ENCODE measurements around the gene FAM20B.

Gene FAM20B

DNA sequence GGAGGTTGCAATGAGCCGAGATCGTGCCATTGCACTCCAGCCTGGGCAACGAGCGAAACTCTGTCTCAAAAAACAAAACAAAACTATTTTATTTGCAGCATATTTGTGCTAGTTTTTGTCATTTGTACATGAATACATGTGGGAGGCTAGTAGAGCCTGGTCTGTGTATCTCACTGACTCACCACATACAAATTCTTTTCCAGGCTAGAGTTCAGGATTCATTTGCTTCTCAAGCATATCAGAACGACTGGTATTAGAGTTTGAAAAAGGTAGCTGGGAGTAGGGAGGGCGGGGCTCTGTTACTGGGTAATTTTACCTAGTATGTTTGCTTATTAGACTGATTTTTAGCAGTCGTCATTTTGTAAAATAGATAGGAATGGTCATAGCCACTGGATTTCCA is 51.7 kb downstream of the FAM20B start:
- H3K36me3 ChIP-seq (ENCODE audit: control insufficient read depth, insufficient read depth, low read length) = peaks cover 5% of the 10 kb centered on the region
- H3K4me3 ChIP-seq (ENCODE audit: low read length) = no peak overlapping the region
- no peak overlapping the region for H3K9ac ChIP-seq (ENCODE audit: low read length)
- H3K4me1 ChIP-seq (ENCODE audit: control insufficient read depth, insufficient read depth, low read length) = peaks cover 8% of the 10 kb centered on the region
- no peak overlapping the region for H3K27ac ChIP-seq (ENCODE audit: low read depth, low read length)
- H3K27me3 ChIP-seq (ENCODE audit: control insufficient read depth, insufficient read depth, low read length) = no peaks in the 10 kb centered on the region

GRCh38 chr1:179079113-179079761 is 53.5 kb downstream of the FAM20B start:
- Histone ChIP-seq H3K27ac (ENCODE audit: low read depth, low read length) (no peak overlapping the region), H3K27me3 (ENCODE audit: control insufficient read depth, insufficient read depth, low read length) (no peaks in the 10 kb centered on the region), H3K9ac (ENCODE audit: low read length) (no peak overlapping the region), H3K4me1 (ENCODE audit: control insufficient read depth, insufficient read depth, low read length) (peaks cover 8% of the 10 kb centered on the region), H3K36me3 (ENCODE audit: control insufficient read depth, insufficient read depth, low read length) (peaks cover 5% of the 10 kb centered on the region), H3K4me3 (ENCODE audit: low read length) (no peak overlapping the region)

GRCh38 chr1:179080866-179081686 is 55.4 kb downstream of the FAM20B start:
- H3K4me1 ChIP-seq (ENCODE audit: control insufficient read depth, insufficient read depth, low read length) = peaks cover 8% of the 10 kb centered on the region

DNA sequence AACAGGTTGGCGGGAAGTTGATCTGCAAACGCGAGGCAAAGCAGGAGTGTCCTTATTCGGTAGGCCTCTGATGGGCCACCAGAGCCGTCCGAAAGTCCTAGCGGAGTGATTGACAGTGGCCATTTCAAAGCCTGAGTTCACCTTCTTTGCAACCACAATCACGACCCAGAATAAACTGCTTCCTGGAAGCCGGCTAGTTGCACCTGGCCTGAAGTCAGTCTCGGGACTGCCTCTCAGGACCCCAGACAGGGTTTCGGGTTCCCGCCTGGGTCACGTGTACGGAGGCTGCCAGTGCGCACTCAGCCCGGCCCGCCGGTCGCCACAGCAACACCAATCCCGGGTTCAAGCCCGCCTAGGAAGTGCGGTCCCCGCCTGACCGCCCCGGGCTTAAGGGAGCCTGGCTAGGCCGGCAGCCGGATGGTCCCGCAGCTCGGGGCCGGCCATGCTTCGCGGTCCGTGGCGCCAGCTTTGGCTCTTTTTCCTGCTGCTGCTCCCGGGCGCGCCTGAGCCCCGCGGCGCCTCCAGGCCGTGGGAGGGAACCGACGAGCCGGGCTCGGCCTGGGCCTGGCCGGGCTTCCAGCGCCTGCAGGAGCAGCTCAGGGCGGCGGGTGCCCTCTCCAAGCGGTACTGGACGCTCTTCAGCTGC is 56.1 kb downstream of the FAM20B start, which contains the start of gene TOR3A:
Gene TOR3A (plus strand): TSS at position 384 of the 646 bp plus-strand sequence. CDS start 59 bp downstream, at position 443.
- Histone ChIP-seq H3K4me3 (ENCODE audit: low read length) (peak within 1 kb of the TSS; percentile 93), H3K36me3 (ENCODE audit: control insufficient read depth, insufficient read depth, low read length) (peaks cover 7% of the 10 kb centered on the region), H3K27me3 (ENCODE audit: control insufficient read depth, insufficient read depth, low read length) (no peaks in the 10 kb centered on the region), H3K9ac (ENCODE audit: low read length) (peak within 1 kb of the TSS; percentile 75), H3K27ac (ENCODE audit: low read depth, low read length) (peak within 1 kb of the TSS; percentile 76), H3K4me1 (ENCODE audit: control insufficient read depth, insufficient read depth, low read length) (peaks cover 8% of the 10 kb centered on the region)

More at GRCh38 chr1:179080866-179081686, 55.4 kb downstream of the FAM20B start:
- Histone ChIP-seq H3K27ac (ENCODE audit: low read depth, low read length) (peak overlapping the region; percentile 76), H3K36me3 (ENCODE audit: control insufficient read depth, insufficient read depth, low read length) (peaks cover 7% of the 10 kb centered on the region), H3K27me3 (ENCODE audit: control insufficient read depth, insufficient read depth, low read length) (no peaks in the 10 kb centered on the region), H3K4me3 (ENCODE audit: low read length) (peak overlapping the region; percentile 93), H3K9ac (ENCODE audit: low read length) (peak overlapping the region; percentile 75)

- Histone ChIP-seq H3K36me3 (ENCODE audit: control insufficient read depth, insufficient read depth, low read length) (peaks cover 7% of the 10 kb centered on the region), H3K4me3 (ENCODE audit: low read length) (peak overlapping the region; percentile 93), H3K27me3 (ENCODE audit: control insufficient read depth, insufficient read depth, low read length) (no peaks in the 10 kb centered on the region), H3K4me1 (ENCODE audit: control insufficient read depth, insufficient read depth, low read length) (peaks cover 8% of the 10 kb centered on the region), H3K9ac (ENCODE audit: low read length) (peak overlapping the region; percentile 75), H3K27ac (ENCODE audit: low read depth, low read length) (peak overlapping the region; percentile 76)
Observed at GRCh38 chr1:179082333-179082998, 56.8 kb downstream of the FAM20B start.

DNA sequence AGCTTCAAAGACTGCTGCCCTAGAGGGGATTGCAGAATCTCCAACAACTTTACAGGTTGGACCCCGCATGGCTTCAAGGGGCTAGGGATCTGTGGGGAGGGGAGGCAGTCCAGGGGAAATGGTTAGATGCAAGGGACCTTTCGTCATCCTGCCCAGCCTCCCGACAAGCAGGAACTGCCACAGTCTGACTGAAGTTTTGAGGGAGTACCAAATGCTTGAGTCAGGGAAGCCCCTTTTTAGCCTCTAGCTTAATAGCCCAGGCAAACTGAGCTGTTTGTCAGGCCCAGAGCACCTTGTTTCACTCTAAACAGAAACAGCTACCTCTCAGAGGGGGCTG is 57.3 kb downstream of the FAM20B start:
- Histone ChIP-seq H3K9ac (ENCODE audit: low read length) (peak overlapping the region; percentile 13), H3K27me3 (ENCODE audit: control insufficient read depth, insufficient read depth, low read length) (no peaks in the 10 kb centered on the region), H3K27ac (ENCODE audit: low read depth, low read length) (no peak overlapping the region), H3K36me3 (ENCODE audit: control insufficient read depth, insufficient read depth, low read length) (peaks cover 7% of the 10 kb centered on the region), H3K4me1 (ENCODE audit: control insufficient read depth, insufficient read depth, low read length) (peaks cover 8% of the 10 kb centered on the region), H3K4me3 (ENCODE audit: low read length) (peak overlapping the region; percentile 93)

DNA sequence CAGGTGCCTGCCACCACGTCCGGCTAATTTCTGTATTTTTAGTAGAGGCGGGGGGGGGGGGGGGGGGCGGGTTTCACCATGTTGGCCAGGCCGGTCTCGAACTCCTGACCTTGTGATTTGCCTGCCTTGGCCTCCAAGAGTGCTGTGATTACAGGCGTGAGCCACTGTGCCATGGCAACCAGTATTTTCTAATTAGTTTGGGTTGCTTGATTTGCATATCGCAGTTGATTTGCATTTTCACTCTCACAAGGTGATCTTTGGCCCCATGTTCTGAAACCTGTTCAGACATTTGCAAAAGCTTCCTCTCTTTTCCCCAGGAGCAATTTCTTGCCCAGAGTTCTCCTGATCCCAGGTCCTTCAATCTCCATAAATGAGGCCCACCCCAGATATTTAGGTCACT is 57.8 kb downstream of the FAM20B start:
- Histone ChIP-seq H3K27ac (ENCODE audit: low read depth, low read length) (no peak overlapping the region), H3K36me3 (ENCODE audit: control insufficient read depth, insufficient read depth, low read length) (peaks cover 7% of the 10 kb centered on the region), H3K4me1 (ENCODE audit: control insufficient read depth, insufficient read depth, low read length) (peaks cover 8% of the 10 kb centered on the region), H3K4me3 (ENCODE audit: low read length) (no peak overlapping the region), H3K27me3 (ENCODE audit: control insufficient read depth, insufficient read depth, low read length) (no peaks in the 10 kb centered on the region), H3K9ac (ENCODE audit: low read length) (no peak overlapping the region)

DNA sequence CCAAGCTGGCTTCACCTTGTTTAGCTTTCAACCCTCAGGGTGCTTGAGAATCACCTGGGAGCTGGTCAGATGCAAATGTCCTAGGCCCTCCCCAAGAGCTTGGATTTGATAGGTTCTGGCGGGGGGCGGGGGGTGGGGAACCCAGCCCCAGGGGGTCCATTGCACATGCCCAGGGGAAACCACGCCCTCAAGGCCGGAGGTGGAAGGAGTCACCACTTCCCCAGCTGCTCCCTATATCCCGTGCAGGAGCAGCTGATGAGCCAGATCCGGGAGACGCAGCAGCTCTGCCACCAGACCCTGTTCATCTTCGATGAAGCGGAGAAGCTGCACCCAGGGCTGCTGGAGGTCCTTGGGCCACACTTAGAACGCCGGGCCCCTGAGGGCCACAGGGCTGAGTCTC is 62.0 kb downstream of the FAM20B start:
- H3K9ac ChIP-seq (ENCODE audit: low read length) = no peak overlapping the region
- peaks cover 11% of the 10 kb centered on the region for H3K36me3 ChIP-seq (ENCODE audit: control insufficient read depth, insufficient read depth, low read length)
- no peak overlapping the region for H3K27ac ChIP-seq (ENCODE audit: low read depth, low read length)
- no peaks in the 10 kb centered on the region for H3K4me1 ChIP-seq (ENCODE audit: control insufficient read depth, insufficient read depth, low read length)
- H3K27me3 ChIP-seq (ENCODE audit: control insufficient read depth, insufficient read depth, low read length) = no peaks in the 10 kb centered on the region
- no peak overlapping the region for H3K4me3 ChIP-seq (ENCODE audit: low read length)

DNA sequence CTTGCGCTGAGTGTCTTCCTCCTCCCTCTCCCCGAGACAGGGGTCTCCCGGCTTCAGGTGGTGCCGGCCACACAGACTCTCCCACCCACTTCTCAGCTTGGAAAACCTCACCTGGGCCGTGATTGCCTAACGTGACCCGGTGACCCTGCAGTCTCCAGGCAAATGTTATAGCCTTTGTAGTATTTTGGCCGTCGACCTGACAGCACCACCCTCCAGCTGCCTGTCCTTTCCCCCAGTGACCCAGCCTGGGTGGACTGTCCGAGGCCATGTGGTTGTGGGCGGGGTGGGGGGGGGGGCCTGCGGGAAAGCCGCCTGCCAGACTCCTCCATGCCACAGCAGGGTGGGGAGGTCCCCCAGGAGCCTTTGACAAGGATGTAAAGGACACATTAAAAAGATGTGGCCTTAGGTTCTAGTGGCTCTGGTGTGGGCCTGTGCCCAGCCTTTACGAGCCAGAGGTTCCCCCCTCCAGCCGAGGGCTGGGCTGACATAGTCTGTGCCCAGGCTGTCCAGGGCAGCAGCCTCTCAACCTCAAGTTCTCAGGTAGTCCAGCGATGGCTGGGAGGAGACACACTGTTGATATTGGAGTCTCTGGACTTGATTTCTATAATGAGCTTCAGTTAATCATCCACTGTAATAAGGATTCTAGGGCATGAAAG is 64.3 kb downstream of the FAM20B start:
- Histone ChIP-seq H3K36me3 (ENCODE audit: control insufficient read depth, insufficient read depth, low read length) (peaks cover 22% of the 10 kb centered on the region), H3K27ac (ENCODE audit: low read depth, low read length) (no peak overlapping the region), H3K27me3 (ENCODE audit: control insufficient read depth, insufficient read depth, low read length) (no peaks in the 10 kb centered on the region), H3K4me1 (ENCODE audit: control insufficient read depth, insufficient read depth, low read length) (no peaks in the 10 kb centered on the region), H3K4me3 (ENCODE audit: low read length) (no peak overlapping the region), H3K9ac (ENCODE audit: low read length) (no peak overlapping the region)

- Histone ChIP-seq H3K27me3 (ENCODE audit: control insufficient read depth, insufficient read depth, low read length) (no peaks in the 10 kb centered on the region), H3K27ac (ENCODE audit: low read depth, low read length) (no peak overlapping the region), H3K36me3 (ENCODE audit: control insufficient read depth, insufficient read depth, low read length) (peaks cover 25% of the 10 kb centered on the region), H3K4me3 (ENCODE audit: low read length) (no peak overlapping the region), H3K9ac (ENCODE audit: low read length) (no peak overlapping the region), H3K4me1 (ENCODE audit: control insufficient read depth, insufficient read depth, low read length) (no peaks in the 10 kb centered on the region)
Observed at GRCh38 chr1:179090522-179090921, 64.8 kb downstream of the FAM20B start.

- Histone ChIP-seq H3K9ac (ENCODE audit: low read length) (no peak overlapping the region), H3K36me3 (ENCODE audit: control insufficient read depth, insufficient read depth, low read length) (peaks cover 25% of the 10 kb centered on the region), H3K27me3 (ENCODE audit: control insufficient read depth, insufficient read depth, low read length) (no peaks in the 10 kb centered on the region), H3K4me1 (ENCODE audit: control insufficient read depth, insufficient read depth, low read length) (no peaks in the 10 kb centered on the region), H3K27ac (ENCODE audit: low read depth, low read length) (no peak overlapping the region), H3K4me3 (ENCODE audit: low read length) (no peak overlapping the region)
Observed at GRCh38 chr1:179090923-179091322, 65.2 kb downstream of the FAM20B start.

All from rectal smooth muscle tissue (tissue), 1 donor.